COLO668 (cell line): ENCODE measurements around the gene SH3GL2.

Experiments
- DNase-seq: peaks from one replicate; lab custom pipeline; 2025; ENCODE audit not compliant: unreplicated experiment; lab: John Stamatoyannopoulos, UW

Gene SH3GL2

DNA sequence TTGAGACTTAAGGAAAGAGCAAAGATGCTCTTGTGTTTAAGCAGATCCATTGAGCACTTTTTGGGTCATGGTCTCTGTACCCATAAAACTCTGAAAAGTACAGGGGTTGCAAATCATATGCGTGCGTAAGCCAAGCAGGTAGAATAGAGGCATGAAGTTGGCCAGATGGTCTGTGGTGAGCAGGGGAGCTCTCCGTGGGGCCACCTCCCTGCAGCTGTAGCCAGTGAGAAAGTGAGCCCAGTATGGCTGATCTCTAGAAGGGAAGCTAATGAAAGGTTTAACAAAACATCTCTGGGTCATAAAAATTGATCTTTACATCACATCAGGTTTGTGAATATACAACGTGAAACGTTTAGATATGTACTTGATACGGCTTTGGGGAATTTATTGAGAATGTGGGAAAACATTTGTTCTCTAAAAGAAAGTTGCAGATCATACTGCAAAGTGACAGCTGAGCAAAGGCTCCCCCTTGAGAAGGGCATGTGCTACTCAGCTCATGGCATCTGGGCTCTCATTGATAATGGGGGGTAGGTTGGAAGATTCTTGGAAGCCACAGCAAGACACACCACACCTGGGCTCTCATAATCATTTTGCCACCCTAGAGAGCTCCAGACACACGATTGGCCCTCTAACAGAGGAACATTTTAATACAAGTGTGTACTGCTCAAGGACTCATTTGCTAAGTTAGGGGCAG lies 30.6 kb downstream of the SH3GL2 start:
- DNase-seq: no peak

DNA sequence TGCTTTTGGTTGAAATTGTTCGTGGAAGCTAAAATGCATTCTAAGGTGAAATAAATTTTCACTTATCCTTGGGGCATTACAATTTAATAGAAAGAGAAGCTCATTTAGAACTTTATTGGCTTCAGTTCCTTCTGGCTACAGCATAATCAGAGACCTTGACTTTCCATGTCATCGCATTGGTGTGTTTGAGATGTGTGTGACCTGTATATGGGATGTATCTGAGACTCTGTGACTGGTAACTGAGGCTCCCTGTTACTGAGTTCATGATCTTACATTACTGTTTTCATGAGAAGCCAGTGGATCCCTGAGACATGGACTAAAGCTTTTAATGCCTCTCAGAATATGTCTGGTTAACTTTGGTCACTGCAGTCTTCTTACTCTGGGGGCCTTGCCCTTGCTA lies 32.5 kb downstream of the SH3GL2 start:
- no peak for DNase-seq

DNA sequence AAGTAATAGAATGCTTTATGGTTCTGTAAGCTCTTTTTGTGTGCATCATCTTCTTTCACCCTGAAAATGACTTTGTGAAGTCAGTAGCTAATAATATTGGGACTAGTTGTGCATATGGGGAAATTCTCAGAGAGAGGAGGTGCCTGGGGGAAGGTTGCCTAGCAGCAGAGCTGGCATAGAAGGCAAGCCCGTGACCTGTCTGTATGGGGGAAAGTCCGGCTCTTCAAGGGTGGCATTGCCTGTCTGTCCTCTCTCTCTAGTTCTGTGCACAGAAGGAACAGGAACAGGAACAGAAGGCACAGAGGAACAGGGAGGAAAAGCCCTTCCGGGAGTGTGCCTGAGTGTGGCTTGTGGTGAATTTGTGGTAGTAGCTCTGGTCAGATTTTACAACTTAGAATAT lies 33.1 kb downstream of the SH3GL2 start:
- DNase-seq: peak; percentile 50

DNA sequence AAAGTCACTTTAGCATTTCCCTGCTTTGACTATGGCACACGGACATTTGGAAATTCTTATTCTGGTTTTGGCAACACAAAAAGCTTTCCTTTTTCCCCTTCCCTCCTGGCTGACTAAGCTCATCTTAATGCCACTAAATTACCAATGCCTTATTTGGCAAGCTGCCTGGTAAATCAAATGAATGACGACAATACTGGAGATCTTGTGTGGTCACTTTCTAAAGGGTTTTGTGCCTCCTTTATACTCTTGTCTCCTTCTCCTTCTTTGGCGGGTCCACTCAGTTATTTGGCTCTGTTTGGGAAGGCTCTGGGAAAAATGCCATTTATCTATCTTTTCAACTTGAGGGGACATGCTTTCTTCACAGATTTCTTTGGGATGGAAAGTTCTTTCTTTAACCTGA lies 34.9 kb downstream of the SH3GL2 start:
- DNase-seq: no peak

DNA sequence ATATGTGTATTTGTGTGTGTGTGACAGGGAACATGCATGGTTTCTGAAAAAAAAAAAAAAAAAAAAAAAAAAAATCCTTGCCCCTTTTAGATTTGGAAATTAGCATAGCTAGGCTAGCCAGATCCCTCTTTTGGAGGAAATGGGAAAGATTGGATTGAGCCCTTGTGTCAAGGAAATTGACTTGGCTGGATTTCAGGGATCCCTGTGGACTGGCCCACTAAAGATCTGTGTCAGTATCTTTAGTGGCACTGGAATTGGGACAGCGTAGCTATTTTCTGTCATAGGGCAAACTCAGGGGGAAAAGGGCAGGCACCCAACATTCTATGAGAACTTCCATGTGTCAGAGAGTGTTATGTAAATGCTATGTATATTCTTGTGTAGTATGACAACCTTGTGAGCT lies 35.4 kb downstream of the SH3GL2 start:
- DNase-seq: no peak

DNA sequence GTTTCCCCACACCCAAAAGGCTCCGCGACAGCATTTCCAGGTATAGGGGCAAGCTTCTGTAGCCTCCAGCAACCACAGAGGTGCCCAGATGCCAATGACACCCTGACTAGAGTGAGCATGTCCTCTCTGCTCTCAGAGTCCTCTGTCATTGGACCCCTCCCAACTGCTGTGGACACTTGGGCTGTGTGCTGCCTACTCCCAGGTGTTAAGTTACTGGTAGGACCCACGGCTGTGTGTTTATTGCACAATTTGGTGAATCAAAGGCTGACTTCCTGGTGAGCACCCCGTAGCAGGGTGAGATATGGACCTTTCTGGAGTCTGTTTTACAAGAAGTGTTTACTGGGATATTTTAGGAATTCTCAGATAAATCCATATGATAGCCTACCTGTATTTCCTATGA lies 36.0 kb downstream of the SH3GL2 start:
- DNase-seq: peak; percentile 61

DNA sequence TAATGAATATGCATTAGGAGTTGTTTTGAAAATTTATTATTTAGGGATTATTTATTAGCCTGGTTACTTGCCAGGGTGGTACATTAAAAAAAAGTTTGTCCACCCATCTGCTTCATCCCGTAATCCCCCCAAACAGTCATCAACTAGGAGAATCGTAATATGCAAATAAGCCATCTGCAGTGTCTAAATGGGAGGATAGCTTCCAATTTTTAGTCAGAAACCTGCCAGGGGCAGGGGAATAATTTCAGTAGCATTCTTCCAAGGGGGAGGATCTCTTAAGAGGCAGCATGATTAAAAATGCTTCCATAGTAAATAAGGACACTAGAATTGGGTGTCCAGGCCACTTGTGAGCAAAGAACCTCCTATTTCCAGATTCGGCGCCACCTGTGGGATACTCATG lies 43.3 kb downstream of the SH3GL2 start:
- DNase-seq: no peak

DNA sequence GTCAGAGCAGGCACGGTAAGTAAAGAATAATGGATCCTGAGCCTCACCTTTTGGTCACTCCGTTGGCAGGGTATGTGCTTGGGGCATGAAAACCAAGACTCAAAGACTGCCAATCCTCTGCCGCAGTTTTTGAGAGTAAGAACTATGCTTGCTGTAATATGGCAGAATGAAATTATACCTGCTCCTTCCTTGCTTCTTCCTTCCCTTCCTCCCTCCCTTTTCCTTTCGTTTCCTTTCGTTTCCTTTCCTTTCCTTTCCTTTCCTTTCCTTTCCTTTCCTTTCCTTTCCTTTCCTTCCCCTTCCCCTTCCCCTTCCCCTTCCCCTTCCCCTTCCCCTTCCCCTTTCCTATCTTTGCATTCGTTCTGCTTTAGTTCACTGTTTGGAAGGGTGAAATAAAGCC lies 43.9 kb downstream of the SH3GL2 start:
- DNase-seq: no peak

DNA sequence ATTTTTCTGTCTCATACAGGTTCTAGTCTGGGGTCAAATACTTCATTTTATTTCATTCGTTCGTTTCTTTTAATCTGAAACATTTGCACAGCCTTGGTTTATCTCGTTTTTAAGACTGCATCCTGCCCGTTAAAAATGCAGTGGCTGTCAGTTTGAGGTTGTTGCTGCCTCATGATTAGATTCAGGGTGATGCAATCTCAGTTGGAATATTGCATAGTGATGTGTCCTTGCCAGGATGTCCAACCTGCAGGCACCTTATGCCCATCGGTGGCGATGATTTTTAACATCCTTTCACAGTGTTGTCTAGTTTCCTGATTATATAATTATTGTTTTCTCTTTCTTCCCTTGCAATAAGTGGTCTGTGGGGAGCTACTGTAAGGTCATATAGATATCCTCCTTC lies 45.1 kb downstream of the SH3GL2 start:
- DNase-seq: no peak

DNA sequence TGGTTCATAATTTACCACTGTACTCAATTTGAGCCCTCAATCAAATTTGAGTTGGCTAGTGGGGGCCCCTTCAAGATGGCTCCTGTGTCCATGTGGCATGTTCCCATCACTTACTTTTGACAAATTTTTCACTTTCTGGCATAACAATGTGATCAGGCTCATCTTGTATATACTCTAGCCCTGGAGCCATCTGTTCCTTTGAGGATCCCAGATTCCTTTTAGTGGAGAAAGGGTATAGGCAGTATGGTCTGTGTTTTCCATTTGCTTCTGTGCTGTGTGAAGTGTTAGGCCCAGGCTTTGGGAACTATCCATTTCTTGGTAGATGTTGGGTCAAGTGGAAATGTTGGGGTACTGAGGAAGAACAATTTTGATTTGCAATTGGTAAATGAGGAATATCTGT lies 45.7 kb downstream of the SH3GL2 start:
- no peak for DNase-seq

DNA sequence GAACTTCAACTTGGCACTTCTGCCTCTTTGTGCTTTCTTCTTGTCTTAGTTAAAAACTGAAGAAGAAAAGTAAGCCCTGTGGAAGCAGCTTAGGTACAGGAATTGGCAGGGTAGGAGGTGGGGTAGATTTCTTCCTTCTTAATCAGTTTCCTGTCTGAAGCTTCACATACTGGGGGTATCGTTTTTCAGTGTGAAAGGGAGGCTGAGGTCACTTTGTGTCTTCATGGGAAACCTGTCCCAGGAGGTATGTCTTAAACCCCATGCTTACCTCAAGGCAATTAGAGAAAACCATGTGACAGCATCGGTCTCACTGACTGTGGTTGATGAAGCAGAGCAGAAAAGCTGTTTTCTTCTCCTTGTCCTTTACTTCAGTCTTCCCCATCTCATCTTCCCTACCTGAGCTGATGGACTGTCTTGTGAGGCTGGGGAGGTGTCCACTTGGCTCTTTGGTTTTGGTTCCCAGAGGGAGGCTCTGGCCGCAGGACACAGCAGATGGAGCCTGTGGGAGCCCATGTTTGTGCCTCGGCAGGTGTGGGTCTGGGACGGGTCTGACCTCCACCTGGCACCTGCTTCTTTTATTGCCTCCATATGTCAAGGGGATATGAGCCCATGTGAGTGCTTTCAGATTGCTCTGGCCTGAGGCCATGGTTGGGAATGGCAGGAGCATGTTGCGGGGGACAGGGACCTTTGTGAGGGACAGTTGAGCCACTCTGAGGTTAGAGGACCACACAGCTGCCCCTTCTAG lies 47.0 kb downstream of the SH3GL2 start:
- DNase-seq: peak; percentile 67

DNA sequence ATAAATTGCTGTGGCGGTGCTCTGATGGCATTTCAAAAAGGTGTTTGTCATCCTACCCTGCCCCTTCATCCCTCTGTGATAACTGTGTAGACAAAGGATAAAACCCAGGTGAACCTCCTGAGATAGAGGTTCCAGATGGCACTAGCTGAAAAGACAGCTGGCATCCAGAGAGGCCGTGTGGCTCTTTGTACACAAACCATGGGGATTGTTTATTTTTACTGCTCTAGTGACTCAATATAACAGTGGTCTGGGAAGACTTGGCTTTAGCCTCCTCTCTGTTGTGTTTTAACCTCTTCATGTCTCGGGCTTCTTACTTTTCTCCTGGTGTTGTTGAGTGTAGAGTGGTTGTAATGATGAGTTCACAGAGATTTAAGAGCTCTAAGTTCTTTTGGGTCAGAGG lies 48.8 kb downstream of the SH3GL2 start:
- peak; percentile 80 for DNase-seq

DNA sequence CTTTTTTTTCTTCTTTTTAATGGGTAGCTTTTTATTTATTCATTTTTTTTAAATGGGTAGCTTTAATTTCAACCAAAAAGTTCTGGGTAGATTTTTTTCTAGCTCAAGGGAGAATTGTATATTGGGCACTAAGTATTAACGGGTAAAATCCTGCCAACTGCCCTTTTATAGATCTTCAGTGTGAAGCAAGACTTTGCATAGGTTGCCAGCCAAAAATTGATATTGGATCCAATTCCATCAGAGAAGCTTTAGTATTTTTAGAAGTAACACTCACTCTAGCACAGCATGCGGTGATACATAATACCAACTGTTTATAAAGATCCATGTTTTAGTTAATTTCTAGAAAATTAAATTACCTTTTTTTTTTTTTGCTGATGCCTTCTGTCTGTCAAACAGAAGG lies 49.8 kb downstream of the SH3GL2 start:
- no peak for DNase-seq

DNA sequence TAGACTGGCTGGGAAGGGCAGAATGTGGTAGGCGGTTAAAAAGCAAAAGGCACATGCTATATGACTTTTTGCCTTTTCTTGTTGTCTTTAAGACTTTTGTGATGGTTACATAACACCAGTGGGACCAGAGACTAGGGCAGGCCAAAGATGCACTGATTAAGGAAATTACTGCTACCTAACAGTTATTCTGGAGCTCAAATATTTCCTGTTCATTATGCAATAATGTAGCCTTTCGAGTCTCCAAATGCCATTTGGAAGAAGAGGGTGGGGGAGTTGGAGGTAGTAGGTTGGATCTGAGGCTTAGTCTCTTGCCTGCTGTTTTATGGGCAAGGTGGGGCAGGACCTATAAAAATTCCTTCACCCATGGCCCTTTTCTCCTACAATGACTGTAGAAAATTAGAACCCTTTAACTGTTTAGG lies 51.7 kb downstream of the SH3GL2 start:
- no peak for DNase-seq

DNA sequence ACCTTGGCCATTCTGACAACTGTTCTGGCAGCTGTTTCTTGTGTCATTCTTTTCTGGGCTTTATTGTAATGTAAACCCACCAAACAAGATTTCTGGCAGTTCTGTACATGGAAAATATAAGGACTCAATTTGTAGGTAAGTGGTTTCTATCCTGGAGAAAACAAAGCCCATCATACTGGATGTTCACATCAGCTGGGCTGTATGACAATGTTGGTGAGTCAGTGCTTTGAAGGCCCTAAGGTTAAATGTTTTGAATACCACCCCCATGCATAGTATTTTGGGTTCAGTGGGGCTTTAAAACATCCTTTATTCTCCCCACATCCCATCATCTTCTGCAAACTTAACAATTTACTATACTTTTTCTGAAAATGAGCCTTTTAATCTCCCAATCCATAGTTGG lies 52.5 kb downstream of the SH3GL2 start:
- no peak for DNase-seq

DNA sequence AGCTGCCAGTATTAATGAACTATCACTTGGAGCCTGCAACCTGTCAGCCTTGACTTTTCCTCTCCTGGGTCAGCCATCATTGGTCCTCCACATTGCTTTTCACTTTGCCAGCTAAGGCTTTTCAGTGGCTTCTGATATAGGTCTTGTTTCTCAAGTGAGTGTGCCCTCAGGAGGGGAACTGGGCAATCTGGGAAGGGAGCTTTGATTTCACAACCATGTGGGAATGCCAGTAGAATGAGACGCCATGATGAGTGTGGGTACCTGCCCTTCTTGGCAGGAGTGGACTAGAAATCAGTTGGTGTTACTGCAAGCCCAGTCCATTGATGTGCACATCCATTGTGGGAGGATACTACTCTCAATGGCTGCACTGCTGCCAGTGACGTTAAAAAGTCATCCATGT lies 54.1 kb downstream of the SH3GL2 start:
- DNase-seq: no peak

DNA sequence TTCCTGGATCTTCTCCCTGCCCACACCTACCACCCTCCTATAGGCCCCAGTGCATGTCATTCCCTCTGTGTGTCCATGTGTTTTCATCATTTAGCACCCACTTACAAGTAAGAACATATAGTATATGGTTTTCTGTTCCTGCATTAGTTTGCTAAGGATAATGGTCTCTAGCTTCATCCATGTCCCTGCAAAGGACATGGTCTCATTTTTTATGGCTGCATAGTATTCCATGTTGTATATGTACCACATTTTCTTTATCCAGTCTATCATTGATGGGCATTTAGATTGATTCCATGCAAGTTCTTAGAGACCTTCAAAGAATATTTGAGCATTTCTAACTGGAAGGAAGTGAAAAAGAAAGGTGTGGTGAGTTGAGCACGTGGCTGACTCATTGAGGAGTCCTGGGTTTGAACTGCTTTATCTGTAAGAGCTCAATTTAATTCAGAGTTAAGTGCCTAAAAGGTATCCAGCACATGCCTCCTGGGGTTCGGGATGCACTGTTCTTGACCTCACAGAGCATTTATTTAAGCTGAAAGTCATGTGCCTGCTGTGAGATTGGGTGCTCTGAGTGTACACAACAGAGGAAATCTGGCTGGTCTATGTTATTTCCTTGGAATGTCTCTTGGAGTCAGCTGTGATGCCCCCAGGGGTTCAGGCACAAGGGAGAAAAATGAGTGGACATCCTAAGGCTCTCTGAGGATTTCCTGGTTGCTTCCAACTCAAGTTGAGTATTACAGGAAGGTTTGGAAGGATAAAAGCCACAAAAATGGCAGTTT lies 56.4 kb downstream of the SH3GL2 start:
- no peak for DNase-seq

DNA sequence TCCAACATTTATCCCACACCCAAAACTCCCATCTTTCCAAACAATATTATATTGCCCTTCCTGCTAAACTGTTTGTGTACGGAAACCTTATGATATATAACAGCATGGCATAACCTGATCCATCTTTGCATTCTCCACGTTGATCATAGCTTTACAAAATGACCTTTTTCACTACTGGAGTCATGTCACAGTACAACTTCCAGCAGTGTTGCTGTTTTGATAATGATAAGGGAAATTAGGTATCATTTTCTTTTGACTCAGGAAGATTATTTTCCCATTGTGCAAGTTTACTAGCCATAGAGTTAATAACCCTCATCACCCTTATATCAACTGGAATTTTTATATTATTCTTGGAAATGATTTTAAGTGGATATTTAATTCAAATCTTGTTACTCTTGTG lies 57.5 kb downstream of the SH3GL2 start:
- DNase-seq: no peak

DNA sequence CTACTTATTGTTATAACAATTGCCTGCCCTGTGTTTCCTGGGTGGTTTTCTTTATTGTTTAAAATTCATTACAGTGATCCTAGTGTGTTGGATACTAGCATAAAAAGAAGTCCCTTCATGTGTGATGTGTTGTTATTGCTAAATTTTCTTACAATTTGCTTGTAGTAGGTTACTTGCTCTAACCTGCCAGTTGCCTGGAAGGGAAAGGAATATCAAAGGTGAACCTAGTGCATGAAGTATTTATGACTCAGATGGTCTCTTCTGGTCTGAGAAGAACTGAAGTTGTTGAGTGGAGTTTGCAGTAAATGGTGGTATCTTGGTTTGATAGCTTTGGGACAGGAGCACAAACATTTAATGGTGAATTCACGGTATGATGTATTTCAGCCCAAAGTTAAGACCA lies 58.0 kb downstream of the SH3GL2 start:
- DNase-seq: no peak

DNA sequence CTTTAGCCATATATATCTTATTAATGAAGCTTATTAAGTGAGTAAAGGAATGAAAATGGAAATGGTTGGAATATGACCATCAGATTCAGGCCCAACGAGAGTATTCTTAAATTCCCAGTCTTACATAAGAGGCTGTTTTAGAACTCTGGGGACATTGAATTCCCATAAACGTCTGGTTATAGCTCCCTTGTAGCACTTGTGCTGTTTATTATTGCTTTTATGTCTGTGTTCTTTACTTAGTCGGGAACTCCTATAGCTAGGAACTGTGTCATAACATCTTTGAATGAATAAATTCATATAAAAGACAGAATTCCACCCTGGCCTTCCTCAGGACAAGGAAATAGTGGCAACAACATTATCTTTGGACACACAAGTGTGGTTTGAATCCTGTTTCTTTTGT lies 58.4 kb downstream of the SH3GL2 start:
- DNase-seq: no peak

DNA sequence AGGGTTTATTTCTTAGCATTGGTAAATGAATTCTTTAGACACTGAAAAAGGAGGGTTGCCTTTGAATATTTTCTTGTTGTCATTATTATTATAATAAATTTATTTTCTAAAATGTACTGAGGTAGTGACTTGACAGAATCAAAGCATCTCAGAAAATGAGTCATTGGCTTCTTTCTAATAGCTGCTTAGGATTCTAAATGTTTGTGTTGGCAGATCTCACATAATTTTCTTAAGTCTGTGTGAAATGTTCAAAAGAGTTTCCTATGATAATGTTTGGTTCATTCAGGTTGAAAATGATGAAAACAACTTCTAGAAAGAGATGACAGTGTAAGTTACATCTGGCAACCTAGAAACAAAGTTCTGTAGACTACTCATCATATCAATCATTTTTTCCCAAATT lies 69.7 kb downstream of the SH3GL2 start:
- no peak for DNase-seq

DNA sequence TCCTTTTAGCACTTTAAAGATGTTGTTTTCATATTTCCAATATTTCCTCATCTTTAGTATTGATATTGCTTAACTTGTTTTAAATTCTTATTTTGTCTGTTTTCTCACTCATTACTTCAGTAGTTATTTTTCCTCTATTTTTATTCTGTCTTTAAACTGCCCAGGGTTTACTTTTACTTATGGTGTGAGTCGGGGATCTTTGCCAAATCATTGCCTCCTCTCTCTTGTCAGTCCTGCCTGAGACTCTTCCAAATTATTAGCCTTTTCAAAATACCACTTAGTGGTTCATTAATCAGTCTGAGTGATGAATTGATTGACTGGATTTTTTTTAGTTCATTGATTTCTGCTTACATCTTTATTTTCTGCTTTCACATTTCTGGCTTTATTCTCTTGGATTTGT lies 72.9 kb downstream of the SH3GL2 start:
- DNase-seq: no peak
